Stimulated activated CD8-positive, alpha-beta memory T cell treated with anti-CD3 and anti-CD28 coated beads, Interleukin-15, amount 100 ng/mL, for 48 hours (primary cell): Measurements from ENCODE around the gene PTPRT.

Experiments used
- DNase-seq, 2 donors: peaks; one replicate each; pipeline ENCODE4 v3.0.0-alpha.2; 2020; ENCODE audit warnings: low read depth in 2 of 2

PTPRT gene

GRCh38 chr20:43022568-43022967 is 167.1 kb downstream of the PTPRT start:
- DNase-seq = no peak

- no peak for DNase-seq
These were observed 167.6 kb downstream of the PTPRT start for GRCh38 chr20:43022081-43022480.

GRCh38 chr20:43017241-43018030 is 172.3 kb downstream of the PTPRT start:
- DNase-seq = no peak

GRCh38 chr20:43016257-43016656 is 173.4 kb downstream of the PTPRT start:
- DNase-seq = no peak

- DNase-seq = no peak
These were observed 174.1 kb downstream of the PTPRT start for GRCh38 chr20:43015566-43015965.

- DNase-seq = no peak
These were observed 175.5 kb downstream of the PTPRT start for GRCh38 chr20:43014206-43014605.

GRCh38 chr20:43011491-43011890 is 178.2 kb downstream of the PTPRT start:
- no peak for DNase-seq

GRCh38 chr20:43009532-43009931 is 180.2 kb downstream of the PTPRT start:
- no peak for DNase-seq

- no peak for DNase-seq
These were observed 182.2 kb downstream of the PTPRT start for GRCh38 chr20:43007525-43007924.

- no peak for DNase-seq
These were observed 182.9 kb downstream of the PTPRT start for GRCh38 chr20:43006651-43007375.

- no peak for DNase-seq
These were observed 186.3 kb downstream of the PTPRT start for GRCh38 chr20:43003318-43003944.

GRCh38 chr20:42996141-42996540 is 193.6 kb downstream of the PTPRT start:
- DNase-seq = no peak

- DNase-seq = no peak
These were observed 201.4 kb downstream of the PTPRT start for GRCh38 chr20:42988319-42988718.

GRCh38 chr20:42987376-42988114 is 202.2 kb downstream of the PTPRT start:
- no peak for DNase-seq

GRCh38 chr20:42986143-42986773 is 203.4 kb downstream of the PTPRT start:
- DNase-seq = no peak

GRCh38 chr20:42985628-42986027 is 204.1 kb downstream of the PTPRT start:
- no peak for DNase-seq

- DNase-seq = no peak
These were observed 207.5 kb downstream of the PTPRT start for GRCh38 chr20:42982218-42982617.

GRCh38 chr20:42981253-42981652 is 208.5 kb downstream of the PTPRT start:
- no peak for DNase-seq

GRCh38 chr20:42979720-42980119 is 210.0 kb downstream of the PTPRT start:
- DNase-seq = no peak

GRCh38 chr20:42978184-42978974 is 211.3 kb downstream of the PTPRT start:
- DNase-seq = no peak

GRCh38 chr20:42975974-42976373 is 213.7 kb downstream of the PTPRT start:
- DNase-seq = no peak
